ENCODE data around the gene RGS4. TPM values are rescaled to one million over a fixed set of nuclear protein-coding genes. Genes with fewer than 3 reads are reported as not detected.

RGS4 gene
- total and polyA plus RNA-seq, 10 donors: 0.38 to 3.8 (median 1.6) TPM

GRCh38 chr1:163066686-163067085 lies 2.5 kb upstream of the RGS4 start:
- DNase-seq: no peak
- intact Hi-C loops (cut with DNase I; ENCODE audit: low total_unique reads): no loop called here
- H3K27ac ChIP-seq: no peak overlapping the region
- H3K9me3 ChIP-seq: no peaks in the 10 kb centered on the region
- peaks cover 0 to 52% (median 16%) of the 10 kb centered on the region in 7 donors for H3K27me3 ChIP-seq (replicated peaks in 1 of 7)
- no peak overlapping the region for H3K4me3 ChIP-seq
- H3K4me1 ChIP-seq: no peaks in the 10 kb centered on the region
- TF ChIP-seq POLR2AphosphoS5 (IDR thresholded peaks at IDR 0.05) (no peak), POLR2A (IDR thresholded peaks at IDR 0.05) (no peak)
- TF ChIP-seq, protein P1, sequence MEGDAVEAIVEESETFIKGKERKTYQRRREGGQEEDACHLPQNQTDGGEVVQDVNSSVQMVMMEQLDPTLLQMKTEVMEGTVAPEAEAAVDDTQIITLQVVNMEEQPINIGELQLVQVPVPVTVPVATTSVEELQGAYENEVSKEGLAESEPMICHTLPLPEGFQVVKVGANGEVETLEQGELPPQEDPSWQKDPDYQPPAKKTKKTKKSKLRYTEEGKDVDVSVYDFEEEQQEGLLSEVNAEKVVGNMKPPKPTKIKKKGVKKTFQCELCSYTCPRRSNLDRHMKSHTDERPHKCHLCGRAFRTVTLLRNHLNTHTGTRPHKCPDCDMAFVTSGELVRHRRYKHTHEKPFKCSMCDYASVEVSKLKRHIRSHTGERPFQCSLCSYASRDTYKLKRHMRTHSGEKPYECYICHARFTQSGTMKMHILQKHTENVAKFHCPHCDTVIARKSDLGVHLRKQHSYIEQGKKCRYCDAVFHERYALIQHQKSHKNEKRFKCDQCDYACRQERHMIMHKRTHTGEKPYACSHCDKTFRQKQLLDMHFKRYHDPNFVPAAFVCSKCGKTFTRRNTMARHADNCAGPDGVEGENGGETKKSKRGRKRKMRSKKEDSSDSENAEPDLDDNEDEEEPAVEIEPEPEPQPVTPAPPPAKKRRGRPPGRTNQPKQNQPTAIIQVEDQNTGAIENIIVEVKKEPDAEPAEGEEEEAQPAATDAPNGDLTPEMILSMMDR (IDR thresholded peaks at IDR 0.05 in 8 of 11, conservative IDR thresholded peaks at IDR 0.05 in 3 of 11): no peak
- no peaks in the 10 kb centered on the region for H3K36me3 ChIP-seq
- WGBS, 5 donors: 68 to 91% (median 84%) methylated on average over 2 of the region's 2 CpGs

DNA sequence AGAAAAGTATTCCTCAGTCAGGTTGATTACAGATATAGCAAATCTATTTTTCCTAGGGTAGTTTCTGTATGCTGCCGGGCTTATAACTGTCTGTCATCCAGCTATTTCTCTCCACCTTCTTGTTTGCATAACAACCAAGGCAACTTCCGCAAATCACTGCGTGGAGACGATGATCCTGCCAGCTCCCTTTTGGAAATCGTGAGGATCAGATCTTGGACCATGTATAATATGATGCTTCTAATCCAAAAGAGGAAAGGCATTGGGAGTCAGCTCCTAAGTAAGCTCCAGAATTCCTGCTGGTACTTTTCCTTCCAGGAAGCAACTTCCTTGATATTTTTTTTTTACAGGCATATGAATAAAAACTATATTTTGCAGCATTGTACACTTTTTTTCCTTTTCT lies 445 bp upstream of the RGS4 start:
- 21 to 45% (median 34%) methylated on average over 5 of the region's 5 CpGs for WGBS, 5 donors
- H3K27ac ChIP-seq: no peak overlapping the region
- intact Hi-C loops (cut with DNase I; ENCODE audit: low total_unique reads): no loop called here

GRCh38 chr1:163069655-163070277 lies 605 bp downstream of the RGS4 start:
- DNase-seq: no peak
- Histone ChIP-seq H3K9me3 (no peaks in the 10 kb centered on the region), H3K36me3 (no peaks in the 10 kb centered on the region), H3K4me1 (no peaks in the 10 kb centered on the region), H3K27me3 (replicated peaks in 1 of 7) (peaks cover 0 to 68% (median 16%) of the 10 kb centered on the region in 7 donors), H3K4me3 (peak overlapping the region in 6 of 8 donors; percentile 3 to 42 (median 8)), H3K27ac (no peak overlapping the region)
- 57 to 69% (median 59%) methylated on average over 2 of the region's 2 CpGs for WGBS, 5 donors
- TF ChIP-seq POLR2A (IDR thresholded peaks at IDR 0.05) (no peak), POLR2AphosphoS5 (IDR thresholded peaks at IDR 0.05) (no peak)
- TF ChIP-seq, protein P1 (IDR thresholded peaks at IDR 0.05 in 8 of 11, conservative IDR thresholded peaks at IDR 0.05 in 3 of 11): no peak
- intact Hi-C loops (cut with DNase I; ENCODE audit: low total_unique reads): loop anchor here (10.0 kb wide), 2 partner anchors 105 to 245 kb away; no protein-coding TSS in a partner anchor

More for the DNA sequence above, 445 bp upstream of the RGS4 start:
- peak overlapping the region in 3 of 8 donors; percentile 8 to 42 (median 26) for H3K4me3 ChIP-seq
- no peak for DNase-seq
- H3K4me1 ChIP-seq: no peaks in the 10 kb centered on the region
- H3K9me3 ChIP-seq: no peaks in the 10 kb centered on the region
- TF ChIP-seq POLR2A (IDR thresholded peaks at IDR 0.05): no peak
- TF ChIP-seq, protein P1 (IDR thresholded peaks at IDR 0.05 in 8 of 11, conservative IDR thresholded peaks at IDR 0.05 in 3 of 11): no peak
- TF ChIP-seq POLR2AphosphoS5 (IDR thresholded peaks at IDR 0.05): no peak
- peaks cover 0 to 58% (median 16%) of the 10 kb centered on the region in 7 donors for H3K27me3 ChIP-seq (replicated peaks in 1 of 7)
- no peaks in the 10 kb centered on the region for H3K36me3 ChIP-seq

GRCh38 chr1:163071405-163072255 lies 2.5 kb downstream of the RGS4 start:
- Histone ChIP-seq H3K27ac (no peak overlapping the region), H3K4me3 (no peak overlapping the region), H3K9me3 (no peaks in the 10 kb centered on the region), H3K27me3 (replicated peaks in 1 of 7) (peaks cover 0 to 61% (median 16%) of the 10 kb centered on the region in 7 donors), H3K36me3 (no peaks in the 10 kb centered on the region), H3K4me1 (no peaks in the 10 kb centered on the region)
- TF ChIP-seq, protein P1 (IDR thresholded peaks at IDR 0.05 in 8 of 11, conservative IDR thresholded peaks at IDR 0.05 in 3 of 11): peak in 8 of 11 experiments; percentile 19 to 63 (median 52)
- TF ChIP-seq POLR2AphosphoS5 (IDR thresholded peaks at IDR 0.05): no peak
- intact Hi-C loops (cut with DNase I; ENCODE audit: low total_unique reads): loop anchor here (10.0 kb wide), 2 partner anchors 103 to 243 kb away; no protein-coding TSS in a partner anchor
- DNase-seq: no peak
- WGBS, 5 donors: 11 to 18% (median 14%) methylated on average over 6 of the region's 6 CpGs
